Measurements from ENCODE around the gene AADACL2.
"Not testable (repeated sequence)": the region's sequence is repeated elsewhere in the genome, so short reads cannot be mapped to it uniquely, and the experiment has no call there.

AADACL2 gene

GRCh38 chr3:151774910-151775309 lies 41.2 kb downstream of the AADACL2 start:
- H3K9me3 Mint-ChIP-seq, result no peaks in the 10 kb centered on the region
- peaks cover 5% of the 10 kb centered on the region for H3K27me3 Mint-ChIP-seq
- no peaks in the 10 kb centered on the region for H3K36me3 Mint-ChIP-seq
- DNase-seq (ENCODE audit: low spot score in 2 of 2) (no peak), ATAC-seq (ENCODE audit: low read depth) (no peak)
- H3K4me1 Mint-ChIP-seq, result no peaks in the 10 kb centered on the region
- H3K4me3 Mint-ChIP-seq, result no peak overlapping the region
- H3K27ac Mint-ChIP-seq, result no peak overlapping the region

- H3K9me3 Mint-ChIP-seq, result no peaks in the 10 kb centered on the region
- H3K4me1 Mint-ChIP-seq, result no peaks in the 10 kb centered on the region
- no peak for ATAC-seq (ENCODE audit: low read depth)
- no peak overlapping the region for H3K4me3 Mint-ChIP-seq
- DNase-seq (ENCODE audit: low spot score in 2 of 2), result no peak
- no peaks in the 10 kb centered on the region for H3K36me3 Mint-ChIP-seq
- H3K27ac Mint-ChIP-seq, result no peak overlapping the region
- peaks cover 5% of the 10 kb centered on the region for H3K27me3 Mint-ChIP-seq
Observed at GRCh38 chr3:151775314-151776258, 41.9 kb downstream of the AADACL2 start.

- Mint-ChIP-seq H3K4me3 (no peak overlapping the region), H3K4me1 (no peaks in the 10 kb centered on the region), H3K27me3 (peaks cover 5% of the 10 kb centered on the region), H3K36me3 (no peaks in the 10 kb centered on the region), H3K9me3 (no peaks in the 10 kb centered on the region), H3K27ac (no peak overlapping the region)
- no peak for ATAC-seq (ENCODE audit: low read depth)
- DNase-seq (ENCODE audit: low spot score in 2 of 2), result no peak
Observed at GRCh38 chr3:151776259-151776740, 42.6 kb downstream of the AADACL2 start.

GRCh38 chr3:151777880-151778279 lies 44.2 kb downstream of the AADACL2 start:
- H3K4me3 Mint-ChIP-seq, result no peak overlapping the region
- no peaks in the 10 kb centered on the region for H3K4me1 Mint-ChIP-seq
- peaks cover 5% of the 10 kb centered on the region for H3K27me3 Mint-ChIP-seq
- ATAC-seq (ENCODE audit: low read depth) (no peak), DNase-seq (ENCODE audit: low spot score in 2 of 2) (no peak)
- H3K36me3 Mint-ChIP-seq, result no peaks in the 10 kb centered on the region
- no peak overlapping the region for H3K27ac Mint-ChIP-seq
- no peaks in the 10 kb centered on the region for H3K9me3 Mint-ChIP-seq

GRCh38 chr3:151787626-151788025 lies 53.9 kb downstream of the AADACL2 start:
- peaks cover 3% of the 10 kb centered on the region for H3K9me3 Mint-ChIP-seq
- no peak overlapping the region for H3K4me3 Mint-ChIP-seq
- DNase-seq (ENCODE audit: low spot score in 2 of 2) (no peak), ATAC-seq (ENCODE audit: low read depth) (no peak)
- H3K4me1 Mint-ChIP-seq, result no peaks in the 10 kb centered on the region
- H3K27me3 Mint-ChIP-seq, result peaks cover 5% of the 10 kb centered on the region
- H3K36me3 Mint-ChIP-seq, result peaks cover 1% of the 10 kb centered on the region
- H3K27ac Mint-ChIP-seq, result no peak overlapping the region

- H3K36me3 Mint-ChIP-seq, result peaks cover 1% of the 10 kb centered on the region
- H3K27me3 Mint-ChIP-seq, result peaks cover 5% of the 10 kb centered on the region
- no peak for ATAC-seq (ENCODE audit: low read depth)
- H3K4me3 Mint-ChIP-seq, result no peak overlapping the region
- no peak overlapping the region for H3K27ac Mint-ChIP-seq
- peaks cover 3% of the 10 kb centered on the region for H3K9me3 Mint-ChIP-seq
- H3K4me1 Mint-ChIP-seq, result no peaks in the 10 kb centered on the region
- no peak for DNase-seq (ENCODE audit: low spot score in 2 of 2)
Observed at GRCh38 chr3:151788401-151788800, 54.7 kb downstream of the AADACL2 start.

- DNase-seq (ENCODE audit: low spot score in 2 of 2) (no peak), ATAC-seq (ENCODE audit: low read depth) (no peak)
- H3K36me3 Mint-ChIP-seq, result peaks cover 1% of the 10 kb centered on the region
Observed at GRCh38 chr3:151789853-151790463, 56.2 kb downstream of the AADACL2 start.

GRCh38 chr3:151790763-151791162 lies 57.0 kb downstream of the AADACL2 start:
- not testable (repeated sequence) for ATAC-seq (ENCODE audit: low read depth); H3K36me3 Mint-ChIP-seq; H3K4me3 Mint-ChIP-seq; H3K27me3 Mint-ChIP-seq; DNase-seq (ENCODE audit: low spot score in 2 of 2); H3K9me3 Mint-ChIP-seq; H3K27ac Mint-ChIP-seq; H3K4me1 Mint-ChIP-seq

More at GRCh38 chr3:151789853-151790463, 56.2 kb downstream of the AADACL2 start:
- Mint-ChIP-seq H3K4me1 (no peaks in the 10 kb centered on the region), H3K4me3 (no peak overlapping the region), H3K27ac (no peak overlapping the region), H3K27me3 (peaks cover 5% of the 10 kb centered on the region), H3K9me3 (peaks cover 3% of the 10 kb centered on the region)

- H3K4me1 Mint-ChIP-seq, result no peaks in the 10 kb centered on the region
- peaks cover 3% of the 10 kb centered on the region for H3K9me3 Mint-ChIP-seq
- no peak overlapping the region for H3K4me3 Mint-ChIP-seq
- no peak for ATAC-seq (ENCODE audit: low read depth)
- peaks cover 1% of the 10 kb centered on the region for H3K36me3 Mint-ChIP-seq
- peaks cover 5% of the 10 kb centered on the region for H3K27me3 Mint-ChIP-seq
- no peak overlapping the region for H3K27ac Mint-ChIP-seq
- no peak for DNase-seq (ENCODE audit: low spot score in 2 of 2)
Observed at GRCh38 chr3:151792411-151792810, 58.7 kb downstream of the AADACL2 start.

GRCh38 chr3:151793636-151794035 lies 59.9 kb downstream of the AADACL2 start:
- Mint-ChIP-seq H3K4me3 (no peak overlapping the region), H3K27ac (no peak overlapping the region), H3K27me3 (peaks cover 5% of the 10 kb centered on the region), H3K9me3 (peaks cover 3% of the 10 kb centered on the region), H3K36me3 (peaks cover 1% of the 10 kb centered on the region), H3K4me1 (no peaks in the 10 kb centered on the region)
- no peak for DNase-seq (ENCODE audit: low spot score in 2 of 2)
- ATAC-seq (ENCODE audit: low read depth), result no peak

- H3K27ac Mint-ChIP-seq, result no peak overlapping the region
- H3K27me3 Mint-ChIP-seq, result peaks cover 5% of the 10 kb centered on the region
- ATAC-seq (ENCODE audit: low read depth), result no peak
- H3K4me1 Mint-ChIP-seq, result no peaks in the 10 kb centered on the region
- H3K4me3 Mint-ChIP-seq, result no peak overlapping the region
- no peak for DNase-seq (ENCODE audit: low spot score in 2 of 2)
- H3K36me3 Mint-ChIP-seq, result peaks cover 1% of the 10 kb centered on the region
- H3K9me3 Mint-ChIP-seq, result peaks cover 3% of the 10 kb centered on the region
Observed at GRCh38 chr3:151794080-151794479, 60.4 kb downstream of the AADACL2 start.

GRCh38 chr3:151795276-151795675 lies 61.5 kb downstream of the AADACL2 start:
- Mint-ChIP-seq H3K4me1 (no peaks in the 10 kb centered on the region), H3K27me3 (peaks cover 2% of the 10 kb centered on the region), H3K36me3 (peaks cover 1% of the 10 kb centered on the region), H3K27ac (no peak overlapping the region), H3K4me3 (no peak overlapping the region), H3K9me3 (peaks cover 2% of the 10 kb centered on the region)
- ATAC-seq (ENCODE audit: low read depth) (no peak), DNase-seq (ENCODE audit: low spot score in 2 of 2) (no peak)

GRCh38 chr3:151796105-151796680 lies 62.5 kb downstream of the AADACL2 start:
- no peaks in the 10 kb centered on the region for H3K36me3 Mint-ChIP-seq
- no peaks in the 10 kb centered on the region for H3K27me3 Mint-ChIP-seq

GRCh38 chr3:151798466-151798865 lies 64.7 kb downstream of the AADACL2 start:
- no peaks in the 10 kb centered on the region for H3K27me3 Mint-ChIP-seq
- H3K36me3 Mint-ChIP-seq, result no peaks in the 10 kb centered on the region
- no peak overlapping the region for H3K4me3 Mint-ChIP-seq
- H3K4me1 Mint-ChIP-seq, result no peaks in the 10 kb centered on the region
- H3K9me3 Mint-ChIP-seq, result no peaks in the 10 kb centered on the region
- no peak for ATAC-seq (ENCODE audit: low read depth)
- no peak overlapping the region for H3K27ac Mint-ChIP-seq
- DNase-seq (ENCODE audit: low spot score in 2 of 2), result no peak

More at GRCh38 chr3:151796105-151796680, 62.5 kb downstream of the AADACL2 start:
- H3K4me1 Mint-ChIP-seq, result no peaks in the 10 kb centered on the region
- no peak overlapping the region for H3K27ac Mint-ChIP-seq
- no peak overlapping the region for H3K4me3 Mint-ChIP-seq
- DNase-seq (ENCODE audit: low spot score in 2 of 2) (no peak), ATAC-seq (ENCODE audit: low read depth) (no peak)
- H3K9me3 Mint-ChIP-seq, result no peaks in the 10 kb centered on the region

Measured in memory B cell (primary cell).